Mesothelial cell of epicardium (in vitro differentiated cells): ENCODE data around the gene TMEM171. TPM values are rescaled to one million over a fixed set of nuclear protein-coding genes. Genes with fewer than 3 reads are reported as not detected.

Experiments used
- DNase-seq, 2 experiments: peaks; one replicate each; pipeline ENCODE4 v3.0.0; 2021; ENCODE audit warnings: low spot score in 2 of 2; ENCODE audit not compliant: unreplicated experiment in 2 of 2
- H3K27ac Mint-ChIP-seq: 2 replicates; pipeline ENCODE4 v1.8.0; 2021; ENCODE audit warnings: mixed read lengths
- H3K27me3 Mint-ChIP-seq: 2 replicates; pipeline ENCODE4 v1.8.0; 2021; ENCODE audit warnings: low read depth, mixed read lengths
- H3K36me3 Mint-ChIP-seq: 2 replicates; pipeline ENCODE4 v1.8.0; 2021; ENCODE audit warnings: mixed read lengths
- H3K4me1 Mint-ChIP-seq: 2 replicates; pipeline ENCODE4 v1.8.0; 2021; ENCODE audit warnings: mixed read lengths
- H3K4me3 Mint-ChIP-seq: 2 replicates; pipeline ENCODE4 v1.8.0; 2021; ENCODE audit warnings: mild to moderate bottlenecking, moderate library complexity, mixed read lengths
- H3K9me3 Mint-ChIP-seq: 2 replicates; pipeline ENCODE4 v1.8.0; 2021; ENCODE audit warnings: mixed read lengths
- total RNA-seq: library from RNA; stranded (reverse); gene quantifications from 3 replicates; pipeline ENCODE4 v1.2.1, GENCODE V29; 2021
- TF ChIP-seq, protein P1 (sequence below): fragments of 200-600 bp; sonication (generic); IDR thresholded peaks from one replicate; pipeline ENCODE4 v1.5.0; 2021; ENCODE audit warnings: antibody characterized with exemption; ENCODE audit not compliant: unreplicated experiment

Gene TMEM171
- total RNA-seq, 1 donor from 2014 or later, result 0.18 TPM

DNA sequence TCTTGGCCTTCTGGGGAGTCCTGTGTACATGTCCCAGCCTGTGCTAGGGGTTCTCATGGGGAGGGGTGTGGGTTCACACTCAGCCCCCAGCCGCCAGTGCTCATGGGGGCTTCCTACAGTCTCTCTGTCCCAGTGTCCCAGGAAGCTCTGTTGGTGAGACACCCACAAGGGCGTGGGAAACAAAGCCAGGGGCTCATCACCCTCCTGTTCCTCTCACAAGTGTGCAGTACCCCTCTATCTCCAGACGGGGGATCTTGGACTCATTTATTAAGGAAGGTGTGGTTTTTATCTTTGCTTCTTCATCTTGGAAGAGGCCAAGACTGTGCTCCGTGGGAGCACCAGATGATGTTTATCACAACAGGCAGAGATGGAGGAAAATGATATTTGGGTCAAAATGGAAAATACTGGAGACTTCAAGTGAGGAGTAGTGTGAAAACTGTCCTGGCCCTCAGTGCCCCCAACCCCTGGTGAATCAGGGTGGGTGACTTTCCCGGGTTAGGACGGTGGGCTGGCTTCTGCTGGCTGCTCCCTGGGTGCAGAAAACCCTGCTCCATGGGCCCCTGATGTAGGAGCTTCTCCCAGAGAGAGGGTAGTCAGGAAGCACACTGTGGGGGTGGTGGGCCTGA, 15.2 kb downstream of the TMEM171 start:
- TF ChIP-seq, protein P1, sequence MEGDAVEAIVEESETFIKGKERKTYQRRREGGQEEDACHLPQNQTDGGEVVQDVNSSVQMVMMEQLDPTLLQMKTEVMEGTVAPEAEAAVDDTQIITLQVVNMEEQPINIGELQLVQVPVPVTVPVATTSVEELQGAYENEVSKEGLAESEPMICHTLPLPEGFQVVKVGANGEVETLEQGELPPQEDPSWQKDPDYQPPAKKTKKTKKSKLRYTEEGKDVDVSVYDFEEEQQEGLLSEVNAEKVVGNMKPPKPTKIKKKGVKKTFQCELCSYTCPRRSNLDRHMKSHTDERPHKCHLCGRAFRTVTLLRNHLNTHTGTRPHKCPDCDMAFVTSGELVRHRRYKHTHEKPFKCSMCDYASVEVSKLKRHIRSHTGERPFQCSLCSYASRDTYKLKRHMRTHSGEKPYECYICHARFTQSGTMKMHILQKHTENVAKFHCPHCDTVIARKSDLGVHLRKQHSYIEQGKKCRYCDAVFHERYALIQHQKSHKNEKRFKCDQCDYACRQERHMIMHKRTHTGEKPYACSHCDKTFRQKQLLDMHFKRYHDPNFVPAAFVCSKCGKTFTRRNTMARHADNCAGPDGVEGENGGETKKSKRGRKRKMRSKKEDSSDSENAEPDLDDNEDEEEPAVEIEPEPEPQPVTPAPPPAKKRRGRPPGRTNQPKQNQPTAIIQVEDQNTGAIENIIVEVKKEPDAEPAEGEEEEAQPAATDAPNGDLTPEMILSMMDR, result peak; percentile 52
- Mint-ChIP-seq H3K4me1 (peaks cover 30% of the 10 kb centered on the region), H3K9me3 (no peaks in the 10 kb centered on the region), H3K27ac (peak overlapping the region; percentile 18), H3K27me3 (no peaks in the 10 kb centered on the region), H3K36me3 (no peaks in the 10 kb centered on the region), H3K4me3 (no peak overlapping the region)
- no peak for DNase-seq

DNA sequence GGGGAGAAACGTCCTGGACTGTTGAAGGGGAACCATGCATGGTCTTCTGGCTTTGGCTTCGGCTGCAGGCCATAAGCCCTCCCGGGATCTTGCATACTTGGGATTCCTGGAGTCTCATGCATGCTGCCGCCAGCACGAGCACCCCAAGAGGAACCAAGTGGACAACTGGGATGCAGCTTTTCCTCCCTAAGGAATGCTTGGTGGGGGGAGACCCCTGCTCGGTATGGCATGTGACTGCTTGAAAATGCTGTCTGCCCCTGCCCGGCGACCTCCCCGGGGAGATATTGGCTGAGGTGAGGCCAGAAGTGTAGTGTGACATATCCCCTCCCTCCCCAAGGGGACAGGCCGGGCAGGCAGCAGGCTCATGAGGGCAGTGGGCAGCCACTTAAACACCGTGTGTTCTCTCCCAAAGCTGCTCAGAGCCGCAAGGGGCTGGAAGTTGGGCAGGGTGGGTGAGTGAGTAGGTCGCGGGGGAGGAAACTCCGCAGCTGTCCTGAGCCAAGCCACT, 15.7 kb downstream of the TMEM171 start:
- H3K27ac Mint-ChIP-seq, result peak overlapping the region; percentile 59
- DNase-seq, result peak in 1 of 2 experiments; percentile 50
- H3K36me3 Mint-ChIP-seq, result no peaks in the 10 kb centered on the region
- H3K4me1 Mint-ChIP-seq, result peaks cover 30% of the 10 kb centered on the region
- TF ChIP-seq, protein P1, result no peak
- no peaks in the 10 kb centered on the region for H3K9me3 Mint-ChIP-seq
- H3K4me3 Mint-ChIP-seq, result no peak overlapping the region
- H3K27me3 Mint-ChIP-seq, result no peaks in the 10 kb centered on the region

DNA sequence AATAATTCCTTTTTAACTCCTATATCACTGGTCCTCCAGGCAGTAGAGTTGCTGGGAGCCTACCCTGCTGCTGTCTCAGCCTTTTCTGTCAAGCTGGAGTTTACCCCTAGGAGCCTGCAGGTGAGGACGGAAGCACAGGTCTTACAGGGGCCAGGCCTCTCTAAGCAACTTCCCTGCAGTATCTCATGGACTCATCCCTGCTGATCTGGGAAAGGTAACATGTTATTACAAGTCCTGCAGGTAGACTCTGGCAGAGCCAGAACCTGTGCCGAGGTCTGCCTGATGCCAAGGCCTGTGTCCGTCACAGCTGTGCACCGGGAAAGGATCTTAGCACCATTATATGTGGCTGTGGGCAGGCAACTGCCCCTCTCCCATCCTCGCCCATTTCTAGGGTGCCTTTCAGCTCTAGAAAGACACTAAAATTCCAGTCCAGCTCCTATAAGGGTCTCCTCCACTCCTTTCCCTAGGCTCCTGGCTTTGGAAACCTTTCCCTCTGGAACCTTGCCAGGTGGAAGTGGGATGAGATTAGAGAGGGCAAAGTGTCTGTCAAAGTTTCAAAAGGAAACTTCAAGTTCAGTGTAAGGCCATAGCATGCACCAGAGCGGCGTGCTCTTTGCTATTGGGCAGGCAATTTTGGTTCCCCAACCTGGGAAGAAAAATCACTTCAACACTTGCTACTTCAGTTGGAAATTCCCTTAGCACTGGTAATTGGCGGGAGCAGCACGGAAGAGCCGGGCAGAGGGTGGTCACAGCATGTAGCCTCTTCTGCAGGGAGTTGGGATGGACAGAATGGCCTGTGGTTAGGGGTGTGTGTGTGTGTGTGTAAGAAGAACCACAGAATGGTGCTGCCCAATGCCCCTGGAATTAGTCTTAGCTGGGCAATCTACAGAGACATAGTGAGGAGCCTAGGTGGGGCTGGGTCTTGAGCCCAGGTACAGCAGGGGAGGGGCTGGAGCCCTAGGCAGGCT, 17.5 kb downstream of the TMEM171 start:
- Mint-ChIP-seq H3K36me3 (no peaks in the 10 kb centered on the region), H3K27ac (no peak overlapping the region), H3K4me3 (no peak overlapping the region), H3K27me3 (no peaks in the 10 kb centered on the region), H3K9me3 (no peaks in the 10 kb centered on the region), H3K4me1 (peaks cover 30% of the 10 kb centered on the region)
- no peak for DNase-seq
- TF ChIP-seq, protein P1, result no peak

DNA sequence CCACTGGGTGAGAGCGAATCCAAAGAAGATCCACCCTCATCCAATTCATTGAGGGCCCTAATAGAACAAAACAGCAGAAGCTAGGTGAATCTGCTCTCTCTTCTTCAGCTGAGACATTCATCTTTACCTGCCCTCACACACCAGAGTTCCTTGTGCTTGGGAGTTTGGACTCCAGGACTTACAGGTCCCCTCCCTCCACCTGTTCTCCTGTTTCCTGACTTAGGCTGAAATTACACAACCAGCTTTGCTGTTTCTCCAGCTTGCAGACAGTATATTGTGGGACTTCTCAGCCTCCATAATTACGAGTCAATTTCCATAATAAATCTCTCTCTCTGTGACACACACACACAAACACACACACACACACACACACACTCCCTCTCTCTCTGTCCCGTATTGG, 19.1 kb downstream of the TMEM171 start:
- no peak for DNase-seq
- H3K4me1 Mint-ChIP-seq, result peaks cover 30% of the 10 kb centered on the region
- no peak overlapping the region for H3K27ac Mint-ChIP-seq
- no peaks in the 10 kb centered on the region for H3K27me3 Mint-ChIP-seq
- H3K4me3 Mint-ChIP-seq, result no peak overlapping the region
- H3K36me3 Mint-ChIP-seq, result no peaks in the 10 kb centered on the region
- TF ChIP-seq, protein P1, result no peak
- no peaks in the 10 kb centered on the region for H3K9me3 Mint-ChIP-seq

DNA sequence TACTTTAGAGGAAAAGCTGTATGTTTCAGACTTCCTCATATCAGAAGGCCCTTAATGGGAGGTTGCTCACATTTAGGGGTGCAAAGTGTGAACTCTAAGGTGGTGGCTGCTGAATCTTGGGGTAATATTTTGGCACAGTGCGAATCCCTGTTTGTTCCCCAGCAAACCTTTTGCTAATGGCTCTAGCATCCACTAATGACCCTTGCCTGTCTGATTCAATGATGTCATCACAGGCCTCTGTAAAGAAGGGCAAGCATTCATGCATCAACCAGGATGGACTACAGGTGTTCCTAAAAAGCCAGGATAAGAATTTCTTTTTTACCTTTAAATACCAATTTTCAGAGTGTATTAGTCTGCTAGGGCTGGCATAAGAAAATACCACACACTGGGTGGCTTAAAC, 20.4 kb downstream of the TMEM171 start:
- no peaks in the 10 kb centered on the region for H3K27me3 Mint-ChIP-seq
- peaks cover 18% of the 10 kb centered on the region for H3K4me1 Mint-ChIP-seq
- DNase-seq, result no peak
- H3K36me3 Mint-ChIP-seq, result no peaks in the 10 kb centered on the region
- H3K27ac Mint-ChIP-seq, result no peak overlapping the region
- TF ChIP-seq, protein P1, result no peak
- no peak overlapping the region for H3K4me3 Mint-ChIP-seq
- H3K9me3 Mint-ChIP-seq, result no peaks in the 10 kb centered on the region
